Panc1 (cell line): ENCODE data around the gene HLCS. TPM values are rescaled to one million over a fixed set of nuclear protein-coding genes. Genes with fewer than 3 reads are reported as not detected.

Experiments used
- ATAC-seq: fragments of 200-7000 bp; cut with Tn5 transposase; 2 replicates; pipeline ENCODE4 v1.9.1; 2020; ENCODE audit warnings: mild to moderate bottlenecking, moderate library complexity
- BruUV-seq: library from RNA; stranded (reverse); fragments of 400-500 nt; replicated peaks from 2 replicates; lab custom pipeline; 2021; lab: Mats Ljungman, UMichigan
- CTCF ChIA-PET: fragments of 300-600 bp; sonication (Branson Sonifier 250); formaldehyde crosslinking; loops from one replicate; lab custom pipeline; 2022; ENCODE audit warnings: antibody characterized with exemption; lab: Charles Lee
- POLR2A ChIA-PET: fragments of 300-600 bp; sonication (Branson Sonifier 250); formaldehyde crosslinking; loops from one replicate; lab custom pipeline; 2022; ENCODE audit warnings: antibody characterized with exemption; lab: Charles Lee
- DNase-seq: peaks from one replicate; pipeline ENCODE4 v3.0.0-alpha.2; 2010; ENCODE audit warnings: low read depth, low spot score
- H3K27ac ChIP-seq: 2 replicates; pipeline ENCODE4 v1.5.1; 2011; ENCODE audit warnings: mild to moderate bottlenecking, low read length, inconsistent platforms
- H3K27me3 ChIP-seq: fragments of 200-500 bp; sonication (Bioruptor generic); 2 replicates; pipeline ENCODE4 v1.6.0; 2014; ENCODE audit warnings: low read length, inconsistent platforms; ENCODE audit not compliant: control insufficient read depth, insufficient read depth
- H3K36me3 ChIP-seq: fragments of 200-500 bp; sonication (Bioruptor generic); 2 replicates; pipeline ENCODE4 v1.5.1; 2014; ENCODE audit warnings: inconsistent platforms, mild to moderate bottlenecking, low read length, moderate library complexity; ENCODE audit not compliant: control insufficient read depth, insufficient read depth
- H3K4me1 ChIP-seq: 2 replicates; pipeline ENCODE4 v1.5.1; 2011; ENCODE audit warnings: inconsistent platforms, mild to moderate bottlenecking, low read length, moderate library complexity; ENCODE audit not compliant: control insufficient read depth, insufficient read depth
- H3K4me3 ChIP-seq, 2 experiments: 2 replicates each; pipeline ENCODE4 v1.5.1; 2011 to 2012; ENCODE audit warnings: low read depth in 2 of 2, low read length in 2 of 2, mild to moderate bottlenecking in 2 of 2, inconsistent platforms in 1 of 2, moderate library complexity in 1 of 2
- H3K9me3 ChIP-seq: fragments of 200-500 bp; sonication (Bioruptor generic); 2 replicates; pipeline ENCODE4 v1.5.1; 2014; ENCODE audit warnings: low read depth, mild to moderate bottlenecking, inconsistent platforms, low read length, moderate library complexity; ENCODE audit not compliant: control insufficient read depth, insufficient read depth
- POLR2AphosphoS5 ChIP-seq: IDR thresholded peaks from 2 replicates; pipeline ENCODE4 v1.6.1; 2012; ENCODE audit warnings: mild to moderate bottlenecking, low read depth, low read length, moderate library complexity
- REST ChIP-seq, 2 experiments: IDR thresholded peaks; 2 replicates each; pipeline ENCODE4 v1.6.1; 2011 to 2012; ENCODE audit warnings: low read depth in 2 of 2, control low read depth in 1 of 2, low read length in 1 of 2, mild to moderate bottlenecking in 1 of 2, moderate library complexity in 1 of 2; ENCODE audit not compliant: insufficient read depth in 1 of 2
- SIN3A ChIP-seq: IDR thresholded peaks from 2 replicates; pipeline ENCODE4 v1.6.1; 2012; ENCODE audit warnings: low read depth, mild to moderate bottlenecking, low read length, moderate library complexity, borderline replicate concordance; ENCODE audit not compliant: insufficient read depth
- TCF7L2 ChIP-seq: IDR thresholded peaks from 2 replicates; pipeline ENCODE4 v1.6.1; 2011; ENCODE audit warnings: mild to moderate bottlenecking, low read depth, low read length, inconsistent platforms
- in situ Hi-C: cut with HindIII; loops from 2 replicates; pipeline ENCODE4 v1.10.0; 2016; ENCODE audit warnings: low sequenced_read_pairs, low pct_unique_long_range_greater_than_20kb
- intact Hi-C: fragments of 100-400 bp; cut with micrococcal nuclease; formaldehyde crosslinking; loops from one replicate; pipeline ENCODE4 v1.10.0; 2022; ENCODE audit not compliant: unreplicated experiment
- total RNA-seq: library from RNA; stranded (reverse); gene quantifications from one replicate; pipeline ENCODE4 v1.2.1, GENCODE V29; 2021; ENCODE audit not compliant: unreplicated experiment
- TF ChIP-seq, protein P1 (sequence below): fragments of 450-650 bp; IDR thresholded peaks from 2 replicates; pipeline ENCODE4 v1.5.1; 2017; ENCODE audit warnings: mild to moderate bottlenecking

Gene HLCS
- total RNA-seq, 1 experiment from 2014 or later, result 15.3 TPM

GRCh38 chr21:36738489-36739126, 227.9 kb downstream of the HLCS start:
- no peak for TF ChIP-seq SIN3A
- ATAC-seq (no peak), DNase-seq (no peak)
- ChIA-PET CTCF (no interaction called here), POLR2A (interaction anchor here (0.6 kb wide), 1 partner anchor 189 kb away, joined by 12 read pairs; no protein-coding TSS in a partner anchor)
- Histone ChIP-seq H3K9me3 (no peaks in the 10 kb centered on the region), H3K4me3 (no peak overlapping the region), H3K36me3 (no peaks in the 10 kb centered on the region), H3K4me1 (no peaks in the 10 kb centered on the region), H3K27ac (no peak overlapping the region), H3K27me3 (no peaks in the 10 kb centered on the region)
- in situ Hi-C loops, result no loop called here
- intact Hi-C loops, result no loop called here
- BruUV-seq, result no TSS peak

GRCh38 chr21:36735724-36736320, 230.6 kb downstream of the HLCS start:
- CTCF ChIA-PET, result no interaction called here
- intact Hi-C loops, result no loop called here
- TF ChIP-seq SIN3A, result no peak
- TF ChIP-seq, protein P1, sequence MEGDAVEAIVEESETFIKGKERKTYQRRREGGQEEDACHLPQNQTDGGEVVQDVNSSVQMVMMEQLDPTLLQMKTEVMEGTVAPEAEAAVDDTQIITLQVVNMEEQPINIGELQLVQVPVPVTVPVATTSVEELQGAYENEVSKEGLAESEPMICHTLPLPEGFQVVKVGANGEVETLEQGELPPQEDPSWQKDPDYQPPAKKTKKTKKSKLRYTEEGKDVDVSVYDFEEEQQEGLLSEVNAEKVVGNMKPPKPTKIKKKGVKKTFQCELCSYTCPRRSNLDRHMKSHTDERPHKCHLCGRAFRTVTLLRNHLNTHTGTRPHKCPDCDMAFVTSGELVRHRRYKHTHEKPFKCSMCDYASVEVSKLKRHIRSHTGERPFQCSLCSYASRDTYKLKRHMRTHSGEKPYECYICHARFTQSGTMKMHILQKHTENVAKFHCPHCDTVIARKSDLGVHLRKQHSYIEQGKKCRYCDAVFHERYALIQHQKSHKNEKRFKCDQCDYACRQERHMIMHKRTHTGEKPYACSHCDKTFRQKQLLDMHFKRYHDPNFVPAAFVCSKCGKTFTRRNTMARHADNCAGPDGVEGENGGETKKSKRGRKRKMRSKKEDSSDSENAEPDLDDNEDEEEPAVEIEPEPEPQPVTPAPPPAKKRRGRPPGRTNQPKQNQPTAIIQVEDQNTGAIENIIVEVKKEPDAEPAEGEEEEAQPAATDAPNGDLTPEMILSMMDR, result no peak
- no peak for TF ChIP-seq TCF7L2
- TF ChIP-seq POLR2AphosphoS5, result no peak
- TF ChIP-seq REST (IDR thresholded peaks at IDR 0.05; ENCODE audit: insufficient read depth in 1 of 2, low read depth in 2 of 2, low read length in 1 of 2), result no peak
- H3K4me1 ChIP-seq, result no peaks in the 10 kb centered on the region
- H3K36me3 ChIP-seq, result no peaks in the 10 kb centered on the region
- in situ Hi-C loops, result no loop called here
- no peak for ATAC-seq
- no peaks in the 10 kb centered on the region for H3K27me3 ChIP-seq
- POLR2A ChIA-PET, result no interaction called here
- H3K4me3 ChIP-seq, result no peak overlapping the region
- H3K9me3 ChIP-seq, result no peaks in the 10 kb centered on the region
- no peak overlapping the region for H3K27ac ChIP-seq
- DNase-seq, result no peak
- no TSS peak for BruUV-seq

DNA sequence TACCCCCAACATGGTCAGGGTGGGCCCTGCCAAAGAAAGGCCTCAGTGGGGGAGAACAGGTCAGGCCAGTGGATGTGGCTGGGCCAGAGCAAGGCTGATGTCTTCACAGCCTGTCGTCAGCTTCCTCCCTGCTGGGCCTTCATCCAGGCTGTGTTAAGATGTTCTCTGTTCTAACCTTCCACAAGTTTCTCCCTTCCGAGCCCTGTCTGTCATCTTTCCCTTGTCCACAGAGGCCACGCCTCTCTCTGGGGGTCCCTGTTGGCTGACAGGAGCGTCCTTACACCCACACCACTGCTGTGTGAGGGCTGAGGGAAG, 231.3 kb downstream of the HLCS start:
- Histone ChIP-seq H3K4me1 (no peaks in the 10 kb centered on the region), H3K27me3 (no peaks in the 10 kb centered on the region), H3K36me3 (no peaks in the 10 kb centered on the region), H3K4me3 (no peak overlapping the region), H3K27ac (no peak overlapping the region), H3K9me3 (no peaks in the 10 kb centered on the region)
- CTCF ChIA-PET, result no interaction called here
- BruUV-seq, result no TSS peak
- POLR2A ChIA-PET, result no interaction called here
- intact Hi-C loops (no loop called here), in situ Hi-C loops (no loop called here)
- ATAC-seq (no peak), DNase-seq (no peak)
- TF ChIP-seq TCF7L2 (no peak), SIN3A (no peak), POLR2AphosphoS5 (no peak), REST (IDR thresholded peaks at IDR 0.05; ENCODE audit: insufficient read depth in 1 of 2, low read depth in 2 of 2, low read length in 1 of 2) (no peak)
- TF ChIP-seq, protein P1, result no peak
